Mesenchymal stem cell (in vitro differentiated cells and primary cell): ENCODE results near the gene BACE2.

Experiments
- DNase-seq: peaks from one replicate; pipeline ENCODE4 v3.0.0-alpha.2; 2013
- H2AFZ ChIP-seq: one replicate; pipeline ENCODE4 v1.6.1; 2013; ENCODE audit warnings: low read depth, mild to moderate bottlenecking, control low read depth, inconsistent platforms, low read length, moderate library complexity
- H2AK5ac ChIP-seq: 2 replicates; pipeline ENCODE4 v1.6.1; 2013; ENCODE audit warnings: low read length, moderate library complexity, mild to moderate bottlenecking, inconsistent platforms; ENCODE audit not compliant: severe bottlenecking
- H2BK120ac ChIP-seq: one replicate; pipeline ENCODE4 v1.6.1; 2013; ENCODE audit warnings: low read depth, mild to moderate bottlenecking, inconsistent platforms, low read length, moderate library complexity
- H2BK12ac ChIP-seq, 2 experiments: one replicate each; pipeline ENCODE4 v1.6.1; 2013; ENCODE audit warnings: inconsistent platforms in 2 of 2, low read length in 2 of 2, mild to moderate bottlenecking in 2 of 2, moderate library complexity in 2 of 2, control low read depth in 1 of 2
- H2BK15ac ChIP-seq: one replicate; pipeline ENCODE4 v1.6.1; 2013; ENCODE audit warnings: mild to moderate bottlenecking, low read depth, inconsistent platforms; ENCODE audit not compliant: poor library complexity, severe bottlenecking
- H2BK5ac ChIP-seq: 2 replicates; pipeline ENCODE4 v1.6.1; 2013; ENCODE audit warnings: low read depth, mild to moderate bottlenecking, low read length, control low read depth, inconsistent platforms; ENCODE audit not compliant: poor library complexity, severe bottlenecking
- H3K14ac ChIP-seq, 2 experiments: one replicate each; pipeline ENCODE4 v1.6.1; 2013; ENCODE audit warnings: inconsistent platforms in 2 of 2, low read length in 2 of 2, control low read depth in 1 of 2, mild to moderate bottlenecking in 1 of 2, moderate library complexity in 1 of 2
- H3K18ac ChIP-seq, 2 experiments: one replicate each; pipeline ENCODE4 v1.6.1; 2013; ENCODE audit warnings: inconsistent platforms in 2 of 2, low read length in 2 of 2, control low read depth in 1 of 2, low read depth in 1 of 2, mild to moderate bottlenecking in 1 of 2
- H3K23ac ChIP-seq, 2 experiments: one replicate each; pipeline ENCODE4 v1.6.1; 2013; ENCODE audit warnings: inconsistent platforms in 2 of 2, low read length in 2 of 2, mild to moderate bottlenecking in 2 of 2, moderate library complexity in 2 of 2, control low read depth in 1 of 2
- H3K27ac ChIP-seq: 2 replicates; pipeline ENCODE4 v1.5.1; 2013; ENCODE audit warnings: mild to moderate bottlenecking, moderate library complexity, low read length, control low read depth, inconsistent platforms; ENCODE audit not compliant: poor library complexity, severe bottlenecking
- H3K27me3 ChIP-seq, 2 experiments: 2 replicates each; pipeline versions ENCODE4 v1.6.1 to v1.7.0; 2013; ENCODE audit warnings: low read length in 2 of 2, mild to moderate bottlenecking in 2 of 2, moderate library complexity in 2 of 2, control low read depth in 1 of 2, inconsistent platforms in 1 of 2; ENCODE audit not compliant: control insufficient read depth in 1 of 2, insufficient read depth in 1 of 2
- H3K36me3 ChIP-seq, 2 experiments: 2 replicates each; pipeline versions ENCODE4 v1.6.1 to v1.7.0; 2013; ENCODE audit warnings: low read length in 2 of 2, control low read depth in 1 of 2, inconsistent platforms in 1 of 2, low read depth in 1 of 2, mild to moderate bottlenecking in 1 of 2; ENCODE audit not compliant: insufficient read depth in 2 of 2, control insufficient read depth in 1 of 2
- H3K4ac ChIP-seq, 2 experiments: one replicate each; pipeline ENCODE4 v1.6.1; 2013; ENCODE audit warnings: inconsistent platforms in 2 of 2, low read length in 2 of 2, mild to moderate bottlenecking in 2 of 2, moderate library complexity in 2 of 2, control low read depth in 1 of 2, low read depth in 1 of 2
- H3K4me1 ChIP-seq: 2 replicates; pipeline ENCODE4 v1.6.1; 2013; ENCODE audit warnings: low read depth, low read length, control low read depth; ENCODE audit not compliant: control insufficient read depth, insufficient read depth
- H3K4me2 ChIP-seq: 2 replicates; pipeline ENCODE4 v1.6.1; 2013; ENCODE audit warnings: low read length, mild to moderate bottlenecking, inconsistent platforms; ENCODE audit not compliant: poor library complexity, severe bottlenecking
- H3K4me3 ChIP-seq, 2 experiments: 2 replicates each; pipeline versions ENCODE4 v1.5.1 to v1.7.0; 2013; ENCODE audit warnings: low read length in 2 of 2, mild to moderate bottlenecking in 2 of 2, control low read depth in 1 of 2, low read depth in 1 of 2; ENCODE audit not compliant: insufficient read depth in 1 of 2
- H3K79me1 ChIP-seq: replicated peaks from 2 replicates; pipeline ENCODE4 v1.6.1; 2013; ENCODE audit warnings: mild to moderate bottlenecking, control low read depth, low read length, inconsistent platforms; ENCODE audit not compliant: poor library complexity, severe bottlenecking
- H3K9ac ChIP-seq: 2 replicates; pipeline ENCODE4 v1.7.0; 2013; ENCODE audit warnings: mild to moderate bottlenecking, low read length, moderate library complexity
- H3K9me3 ChIP-seq: 2 replicates; pipeline ENCODE4 v1.7.0; 2013; ENCODE audit warnings: mild to moderate bottlenecking, low read length; ENCODE audit not compliant: control insufficient read depth
- H4K8ac ChIP-seq: one replicate; pipeline ENCODE4 v1.6.1; 2013; ENCODE audit warnings: inconsistent platforms, mild to moderate bottlenecking, low read length, moderate library complexity
- H4K91ac ChIP-seq: one replicate; pipeline ENCODE4 v1.6.1; 2013; ENCODE audit warnings: mild to moderate bottlenecking, low read length, inconsistent platforms
- WGBS: methylation state at CpG from one replicate; pipeline ENCODE4 v1.1.7; 2013; ENCODE audit warnings: mixed read lengths; 5-methylcytosine and 5-hydroxymethylcytosine counted together

The BACE2 gene

DNA sequence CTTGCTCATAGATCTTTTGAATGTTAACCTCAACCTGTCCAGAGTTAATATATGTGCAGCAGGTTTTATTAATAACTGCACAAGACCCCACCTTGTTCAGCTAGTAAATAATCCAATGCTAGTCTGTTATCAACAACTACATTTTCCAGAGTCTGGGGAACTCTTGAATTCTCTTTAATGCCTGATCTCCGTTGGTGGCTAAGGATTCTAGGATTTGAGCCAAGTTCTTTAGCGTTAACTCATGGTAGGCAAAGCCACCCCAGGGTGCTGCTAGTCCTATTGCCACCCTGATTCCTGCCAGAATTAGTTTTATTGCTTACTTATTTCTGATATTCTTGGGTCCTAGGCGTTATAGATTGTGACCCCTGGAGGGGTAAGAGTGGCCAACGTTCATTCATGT is 12.8 kb downstream of the BACE2 start:
- WGBS: 66% methylated on average over 4 of the region's 4 CpGs
- no peak overlapping the region for H3K18ac ChIP-seq
- no peak overlapping the region for H3K4me2 ChIP-seq
- H2BK12ac ChIP-seq: no peak overlapping the region
- no peak overlapping the region for H3K4ac ChIP-seq
- H2BK5ac ChIP-seq: no peak overlapping the region
- peaks cover 5% of the 10 kb centered on the region for H3K79me1 ChIP-seq
- no peak overlapping the region for H2AFZ ChIP-seq
- no peak overlapping the region for H3K23ac ChIP-seq
- no peak overlapping the region for H2BK120ac ChIP-seq
- no peak overlapping the region for H3K27ac ChIP-seq
- no peaks in the 10 kb centered on the region for H3K9me3 ChIP-seq
- no peak overlapping the region for H2AK5ac ChIP-seq
- no peak overlapping the region for H3K9ac ChIP-seq
- no peak for DNase-seq
- no peaks in the 10 kb centered on the region for H3K4me1 ChIP-seq
- no peak overlapping the region for H3K14ac ChIP-seq
- no peak overlapping the region for H4K91ac ChIP-seq
- H2BK15ac ChIP-seq: no peak overlapping the region
- H3K36me3 ChIP-seq: no peaks in the 10 kb centered on the region
- no peak overlapping the region for H4K8ac ChIP-seq
- H3K4me3 ChIP-seq: no peak overlapping the region
- no peaks in the 10 kb centered on the region for H3K27me3 ChIP-seq

GRCh38 chr21:41182547-41182946 is 14.6 kb downstream of the BACE2 start:
- Histone ChIP-seq H4K91ac (no peak overlapping the region), H2BK12ac (no peak overlapping the region), H3K4me3 (no peak overlapping the region), H2BK15ac (no peak overlapping the region), H3K4ac (no peak overlapping the region), H2AK5ac (no peak overlapping the region), H3K4me2 (no peak overlapping the region), H3K79me1 (peaks cover 3% of the 10 kb centered on the region), H2AFZ (no peak overlapping the region), H3K18ac (no peak overlapping the region), H3K27ac (no peak overlapping the region), H3K9me3 (no peaks in the 10 kb centered on the region), H2BK120ac (no peak overlapping the region), H3K23ac (no peak overlapping the region), H3K14ac (no peak overlapping the region), H3K4me1 (no peaks in the 10 kb centered on the region), H3K9ac (no peak overlapping the region), H2BK5ac (no peak overlapping the region), H3K27me3 (no peaks in the 10 kb centered on the region), H4K8ac (no peak overlapping the region), H3K36me3 (no peaks in the 10 kb centered on the region)
- DNase-seq: no peak
- 87% methylated on average over 1 of the region's 1 CpG for WGBS

GRCh38 chr21:41183575-41183974 is 15.6 kb downstream of the BACE2 start:
- Histone ChIP-seq H4K91ac (no peak overlapping the region), H3K4me2 (no peak overlapping the region), H3K9me3 (no peaks in the 10 kb centered on the region), H3K14ac (no peak overlapping the region), H3K4me3 (no peak overlapping the region), H2BK12ac (no peak overlapping the region), H3K27me3 (no peaks in the 10 kb centered on the region), H2AK5ac (no peak overlapping the region), H4K8ac (no peak overlapping the region), H2BK120ac (no peak overlapping the region), H3K23ac (no peak overlapping the region), H2AFZ (no peak overlapping the region), H2BK5ac (no peak overlapping the region), H3K18ac (no peak overlapping the region), H2BK15ac (no peak overlapping the region), H3K36me3 (no peaks in the 10 kb centered on the region), H3K79me1 (peaks cover 3% of the 10 kb centered on the region), H3K27ac (no peak overlapping the region), H3K4me1 (no peaks in the 10 kb centered on the region), H3K9ac (no peak overlapping the region), H3K4ac (no peak overlapping the region)
- WGBS: 62% methylated on average over 4 of the region's 4 CpGs
- DNase-seq: no peak

- no peak overlapping the region for H3K4me3 ChIP-seq
- H4K91ac ChIP-seq: no peak overlapping the region
- H3K14ac ChIP-seq: no peak overlapping the region
- H2BK12ac ChIP-seq: no peak overlapping the region
- H2BK15ac ChIP-seq: no peak overlapping the region
- no peak overlapping the region for H3K18ac ChIP-seq
- no peak overlapping the region for H2AK5ac ChIP-seq
- no peak overlapping the region for H2BK5ac ChIP-seq
- H2AFZ ChIP-seq: no peak overlapping the region
- no peak overlapping the region for H3K4ac ChIP-seq
- H3K9me3 ChIP-seq: no peaks in the 10 kb centered on the region
- no peak overlapping the region for H3K4me2 ChIP-seq
- H3K9ac ChIP-seq: no peak overlapping the region
- no peak overlapping the region for H2BK120ac ChIP-seq
- WGBS: 89% methylated on average over 5 of the region's 6 CpGs
- H4K8ac ChIP-seq: no peak overlapping the region
- H3K4me1 ChIP-seq: no peaks in the 10 kb centered on the region
- H3K27me3 ChIP-seq: no peaks in the 10 kb centered on the region
- H3K79me1 ChIP-seq: peaks cover 3% of the 10 kb centered on the region
- H3K36me3 ChIP-seq: no peaks in the 10 kb centered on the region
- H3K23ac ChIP-seq: no peak overlapping the region
- no peak for DNase-seq
- no peak overlapping the region for H3K27ac ChIP-seq
These were observed 17.8 kb downstream of the BACE2 start for GRCh38 chr21:41185802-41186201.
